GM13977 (cell line): Measurements from ENCODE around the gene NINL.

Source experiments
- DNase-seq: peaks from one replicate; pipeline ENCODE4 v3.0.0; 2012; ENCODE audit warnings: low spot score
- CTCF ChIP-seq: IDR thresholded peaks from 2 replicates; pipeline ENCODE4 v1.5.1; 2012; ENCODE audit warnings: mild to moderate bottlenecking, control low read depth; ENCODE audit not compliant: insufficient read depth; ENCODE audit errors: extremely low read depth, missing control alignments
- in situ Hi-C: fragments of 300-500 bp; cut with MboI; formaldehyde crosslinking; loops from one replicate; pipeline ENCODE4 v1.12.0; 2022; ENCODE audit warnings: low sequenced_read_pairs, low pct_unique_long_range_greater_than_20kb, mixed read lengths, inconsistent platforms; ENCODE audit not compliant: unreplicated experiment

The NINL gene

DNA sequence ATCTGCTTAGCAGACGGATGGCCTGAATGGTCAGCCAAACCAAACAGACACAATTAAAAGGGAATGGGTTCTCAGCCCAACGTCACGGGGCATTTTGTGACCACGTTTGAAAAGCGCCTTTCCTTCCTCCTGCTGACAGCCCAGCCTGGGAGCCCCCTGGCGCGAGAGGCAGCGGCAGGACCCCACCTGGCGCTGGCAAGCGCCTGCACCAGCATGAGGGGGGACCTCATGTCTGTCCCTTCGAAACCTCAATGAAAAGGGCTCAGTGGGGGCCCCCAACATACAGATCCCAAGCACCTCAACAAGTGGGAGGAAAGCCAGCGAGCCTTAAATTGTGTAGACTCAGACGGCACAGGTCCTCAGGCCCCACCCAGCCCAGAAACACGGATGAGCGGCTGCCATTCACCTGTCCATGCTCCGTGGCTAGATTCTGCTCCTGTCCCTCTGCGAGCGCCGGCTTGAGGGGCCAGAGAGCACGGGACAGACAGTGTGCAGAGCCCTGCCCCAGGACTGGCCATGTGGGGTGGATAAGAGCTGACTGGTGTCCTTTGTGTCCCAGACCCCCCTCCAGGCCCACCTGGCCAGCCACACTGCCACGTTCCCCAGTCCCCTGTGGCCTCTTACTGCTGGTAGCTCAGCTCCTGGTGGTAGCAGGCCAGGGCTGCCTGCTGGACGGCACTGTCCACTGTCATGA, 87.6 kb downstream of the NINL start:
- no peak for TF ChIP-seq CTCF
- no peak for DNase-seq
- in situ Hi-C loops, result no loop called here

- in situ Hi-C loops, result no loop called here
- TF ChIP-seq CTCF, result no peak
- no peak for DNase-seq
These were observed 88.3 kb downstream of the NINL start for GRCh38 chr20:25496968-25497401.

DNA sequence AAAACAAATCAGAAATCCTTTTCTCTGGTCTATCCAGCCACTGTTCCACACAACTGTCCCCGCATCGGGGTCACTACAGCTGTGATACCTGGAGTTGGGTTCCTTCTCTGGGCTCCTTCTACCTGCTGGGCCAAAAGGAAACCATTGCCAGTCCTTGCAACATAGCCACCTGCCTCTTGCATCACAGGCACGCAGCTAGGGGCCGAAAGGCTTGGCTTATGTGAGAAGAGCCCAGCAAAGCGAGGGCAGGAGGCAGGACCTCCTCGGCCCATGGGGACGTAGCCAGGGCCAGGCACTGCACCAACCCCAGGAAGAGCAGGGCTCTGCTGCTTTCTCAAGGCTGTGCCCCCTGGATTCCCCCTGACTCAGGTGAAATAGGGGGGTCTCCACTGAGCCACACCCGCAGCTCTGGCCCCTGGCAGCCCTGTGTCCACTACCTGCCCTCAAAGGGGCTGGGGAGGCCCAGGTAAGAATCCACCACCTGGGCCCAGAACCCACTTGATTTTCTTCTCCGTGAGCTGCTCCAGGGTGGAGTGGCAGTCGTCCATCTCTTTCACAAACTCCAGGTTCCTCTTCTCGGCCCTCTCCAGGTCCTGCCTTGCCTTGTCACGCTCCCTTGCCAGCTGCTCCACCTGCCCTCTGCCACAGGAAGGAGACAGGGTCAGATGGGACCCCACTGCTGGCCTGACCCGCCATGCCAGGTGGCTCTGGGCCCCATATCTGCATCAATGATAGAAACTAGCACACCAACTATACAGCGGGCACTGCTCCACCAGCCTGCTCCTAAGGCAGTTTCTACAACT, 89.0 kb downstream of the NINL start:
- TF ChIP-seq CTCF, result no peak
- DNase-seq, result no peak
- in situ Hi-C loops, result no loop called here

DNA sequence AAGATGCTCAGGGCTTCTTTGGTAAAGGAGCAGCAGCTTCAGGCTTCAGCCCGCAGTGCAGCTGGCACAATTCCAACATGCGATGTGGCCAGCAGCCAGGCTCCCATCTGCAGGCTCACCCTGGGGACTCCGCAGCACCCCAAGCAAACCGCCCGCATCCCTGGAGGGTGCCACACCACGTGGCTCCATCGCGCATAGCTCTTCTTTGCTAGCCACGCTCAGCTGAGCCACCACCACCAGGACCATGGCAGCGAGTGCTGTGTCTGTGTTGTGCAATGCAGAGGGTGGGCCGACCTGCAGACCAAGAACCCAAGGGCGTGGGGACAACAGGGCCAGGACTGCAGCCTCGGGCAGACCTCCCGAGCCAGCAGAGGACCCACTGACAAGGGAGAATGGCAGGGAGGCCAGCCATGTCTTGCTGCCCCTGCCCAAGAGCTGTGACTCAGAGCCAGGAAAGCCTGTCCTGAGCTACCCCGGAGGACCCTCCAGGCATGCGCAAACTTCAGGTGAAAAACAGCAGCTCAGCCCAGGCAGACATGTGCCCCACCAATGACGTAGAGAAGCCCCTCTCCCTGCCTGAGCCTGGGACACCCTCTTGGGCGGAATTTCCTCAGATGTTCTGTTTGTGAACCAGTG, 90.0 kb downstream of the NINL start:
- in situ Hi-C loops, result no loop called here
- TF ChIP-seq CTCF, result no peak
- no peak for DNase-seq

DNA sequence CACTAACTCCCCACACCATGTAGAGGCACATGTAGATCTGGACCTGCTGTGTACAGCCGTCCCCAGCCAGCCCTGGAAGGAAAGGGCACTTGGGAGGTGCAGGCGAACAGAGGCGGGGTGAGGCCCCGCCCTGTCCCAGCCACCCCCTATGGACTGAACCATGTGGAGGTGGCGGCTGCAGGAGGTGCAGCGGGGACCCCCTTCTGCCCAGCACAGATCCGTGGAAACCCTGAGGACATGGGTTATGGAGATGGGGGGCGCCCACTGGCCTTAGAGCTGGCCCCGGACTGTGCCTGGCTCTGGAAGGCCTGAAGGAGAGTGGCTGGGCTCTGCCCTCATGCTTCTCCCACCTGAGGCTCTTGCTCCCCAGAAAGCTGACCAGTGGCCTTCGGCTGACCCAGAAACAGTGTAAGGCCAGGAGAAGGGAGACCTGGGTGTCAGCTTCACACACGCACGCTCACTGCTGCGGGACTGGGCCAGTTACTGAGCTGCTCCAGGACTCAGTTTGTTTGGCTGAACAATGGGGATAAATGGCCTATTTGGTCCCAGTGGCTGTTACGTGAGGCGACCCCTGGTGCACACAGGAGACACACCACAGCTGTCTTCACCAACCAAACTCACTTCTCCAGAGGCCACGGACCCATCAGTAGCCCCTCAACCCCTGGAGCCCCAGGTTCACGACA, 90.7 kb downstream of the NINL start:
- in situ Hi-C loops, result no loop called here
- no peak for DNase-seq
- no peak for TF ChIP-seq CTCF

DNA sequence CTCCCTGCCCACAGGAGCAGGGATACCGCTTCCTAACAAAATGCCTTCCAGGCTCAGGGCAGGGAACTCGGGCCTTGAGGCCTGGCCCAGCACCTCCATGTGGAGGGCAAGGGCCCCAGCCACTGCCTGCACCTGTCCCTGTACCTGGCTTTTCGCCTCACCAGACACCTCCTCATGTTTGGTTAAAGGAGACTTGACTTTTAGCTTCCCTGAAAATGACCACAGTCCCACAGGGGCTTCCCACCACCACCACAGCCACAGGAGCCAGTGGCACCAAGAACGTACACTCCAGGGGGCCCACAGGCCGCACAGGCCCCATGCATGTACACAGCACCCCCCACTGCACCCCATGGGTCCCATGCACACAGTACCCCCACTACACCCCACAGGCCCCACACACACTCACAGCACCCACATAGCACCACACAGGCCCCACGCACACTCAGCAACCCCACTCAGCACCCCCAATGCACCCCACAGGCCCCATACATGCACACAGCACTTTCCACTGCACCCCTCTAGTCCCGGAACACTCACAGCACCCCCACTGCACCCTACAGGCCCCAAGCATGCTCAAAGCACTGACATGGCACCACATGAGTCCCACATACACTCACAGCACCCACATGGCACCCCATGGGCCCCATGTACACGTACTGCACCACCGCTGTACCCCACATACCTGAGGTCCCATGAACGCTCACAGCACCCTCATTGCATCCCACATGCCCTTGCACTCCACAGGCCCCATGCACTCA, 91.4 kb downstream of the NINL start:
- no peak for DNase-seq
- in situ Hi-C loops, result no loop called here
- TF ChIP-seq CTCF, result no peak
